Lower lobe of right lung (tissue), 2 donors: Measurements from ENCODE around the gene STK40. TPM values are rescaled to one million over a fixed set of nuclear protein-coding genes. Genes with fewer than 3 reads are reported as not detected.

Experiments
- ATAC-seq, 2 donors: fragments of 200-7000 bp; cut with Tn5 transposase; one replicate each; pipeline ENCODE4 v1.9.1; 2020 to 2022; ENCODE audit warnings: mild to moderate bottlenecking in 2 of 2, moderate library complexity in 2 of 2
- DNase-seq: peaks from one replicate; pipeline ENCODE4 v3.0.0-alpha.2; 2020
- H3K27ac ChIP-seq: fragments of 200-600 bp; one replicate; pipeline ENCODE4 v1.8.0; 2022
- H3K27me3 ChIP-seq: fragments of 200-600 bp; one replicate; pipeline ENCODE4 v1.8.0; 2022; ENCODE audit warnings: low read depth
- H3K36me3 ChIP-seq: fragments of 200-600 bp; one replicate; pipeline ENCODE4 v1.8.0; 2022; ENCODE audit warnings: mild to moderate bottlenecking
- H3K4me1 ChIP-seq: fragments of 200-600 bp; one replicate; pipeline ENCODE4 v1.8.0; 2022
- H3K4me3 ChIP-seq: fragments of 200-600 bp; one replicate; pipeline ENCODE4 v1.8.0; 2022; ENCODE audit warnings: mild to moderate bottlenecking
- H3K9me3 ChIP-seq: fragments of 200-600 bp; one replicate; pipeline ENCODE4 v1.8.0; 2022
- intact Hi-C: fragments of 100-400 bp; cut with DNase I; formaldehyde crosslinking; loops from one replicate; pipeline ENCODE4 v1.11.0; 2022
- total RNA-seq: library from RNA; stranded (reverse); fragmentation: NEBNext Ultra II Directional; extraction: Animal tissue kit (Norgen Biotek cat#: 25700); gene quantifications from one replicate; pipeline ENCODE4 v1.2.1, GENCODE V29; 2021
- TF ChIP-seq, protein P1 (sequence below): fragments of 200-600 bp; IDR thresholded peaks from one replicate; pipeline ENCODE4 v1.8.0; 2022; ENCODE audit warnings: antibody characterized with exemption, mild to moderate bottlenecking
- donor health status: DM: no; HTN: yes; CAD: no; lungs with severe emphysema.

The STK40 gene
- total RNA-seq, 1 donor from 2014 or later = 74.2 TPM

GRCh38 chr1:36397378-36398230 lies 11.9 kb upstream of the STK40 start, which contains the start of gene LSM10:
LSM10 (minus strand) TSS chr1:36397908; CDS start chr1:36394129, 3,779 bp downstream.
- Histone ChIP-seq H3K27ac (peak within 1 kb of the TSS; percentile 96), H3K4me3 (peak within 1 kb of the TSS; percentile 88), H3K36me3 (peaks cover 17% of the 10 kb centered on the region), H3K9me3 (no peaks in the 10 kb centered on the region), H3K27me3 (no peaks in the 10 kb centered on the region), H3K4me1 (peaks cover 32% of the 10 kb centered on the region)
- ATAC-seq (peak; percentile 95 to 98), DNase-seq (peak; percentile 97)
- TF ChIP-seq, protein P1, sequence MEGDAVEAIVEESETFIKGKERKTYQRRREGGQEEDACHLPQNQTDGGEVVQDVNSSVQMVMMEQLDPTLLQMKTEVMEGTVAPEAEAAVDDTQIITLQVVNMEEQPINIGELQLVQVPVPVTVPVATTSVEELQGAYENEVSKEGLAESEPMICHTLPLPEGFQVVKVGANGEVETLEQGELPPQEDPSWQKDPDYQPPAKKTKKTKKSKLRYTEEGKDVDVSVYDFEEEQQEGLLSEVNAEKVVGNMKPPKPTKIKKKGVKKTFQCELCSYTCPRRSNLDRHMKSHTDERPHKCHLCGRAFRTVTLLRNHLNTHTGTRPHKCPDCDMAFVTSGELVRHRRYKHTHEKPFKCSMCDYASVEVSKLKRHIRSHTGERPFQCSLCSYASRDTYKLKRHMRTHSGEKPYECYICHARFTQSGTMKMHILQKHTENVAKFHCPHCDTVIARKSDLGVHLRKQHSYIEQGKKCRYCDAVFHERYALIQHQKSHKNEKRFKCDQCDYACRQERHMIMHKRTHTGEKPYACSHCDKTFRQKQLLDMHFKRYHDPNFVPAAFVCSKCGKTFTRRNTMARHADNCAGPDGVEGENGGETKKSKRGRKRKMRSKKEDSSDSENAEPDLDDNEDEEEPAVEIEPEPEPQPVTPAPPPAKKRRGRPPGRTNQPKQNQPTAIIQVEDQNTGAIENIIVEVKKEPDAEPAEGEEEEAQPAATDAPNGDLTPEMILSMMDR = no peak
- intact Hi-C loops = no loop called here

- intact Hi-C loops = no loop called here
- Histone ChIP-seq H3K9me3 (no peaks in the 10 kb centered on the region), H3K4me3 (peak overlapping the region; percentile 88), H3K27me3 (no peaks in the 10 kb centered on the region), H3K27ac (peak overlapping the region; percentile 96), H3K36me3 (peaks cover 22% of the 10 kb centered on the region), H3K4me1 (peaks cover 30% of the 10 kb centered on the region)
- DNase-seq (no peak), ATAC-seq (peak; percentile 59 to 66)
- TF ChIP-seq, protein P1 = no peak
Observed at GRCh38 chr1:36397083-36397377, 11.3 kb upstream of the STK40 start.

DNA sequence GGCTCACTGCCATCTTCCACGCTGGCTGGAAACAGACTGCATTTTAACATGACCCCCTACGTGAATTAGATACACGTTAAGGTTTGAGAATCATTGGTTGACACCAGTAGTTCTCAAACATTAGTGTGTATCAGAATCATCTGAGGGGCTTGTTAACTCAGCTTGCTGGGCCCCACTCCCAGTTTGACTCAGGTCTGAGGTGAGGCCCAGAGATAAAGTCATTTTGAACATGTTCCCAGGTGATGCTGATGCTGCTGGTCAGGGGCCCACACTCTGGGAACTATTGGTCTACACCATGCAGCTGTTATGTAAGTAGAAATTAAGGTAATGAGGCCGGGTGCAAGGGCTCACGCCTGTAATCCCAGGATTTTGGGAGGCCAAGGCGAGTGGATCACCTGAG lies 10.6 kb upstream of the STK40 start:
- peaks cover 29% of the 10 kb centered on the region for H3K36me3 ChIP-seq
- intact Hi-C loops = no loop called here
- H3K4me1 ChIP-seq = peaks cover 24% of the 10 kb centered on the region
- H3K9me3 ChIP-seq = no peaks in the 10 kb centered on the region
- ATAC-seq (no peak), DNase-seq (no peak)
- H3K27me3 ChIP-seq = no peaks in the 10 kb centered on the region
- TF ChIP-seq, protein P1 = no peak
- peak overlapping the region; percentile 96 for H3K27ac ChIP-seq
- H3K4me3 ChIP-seq = peak overlapping the region; percentile 88

DNA sequence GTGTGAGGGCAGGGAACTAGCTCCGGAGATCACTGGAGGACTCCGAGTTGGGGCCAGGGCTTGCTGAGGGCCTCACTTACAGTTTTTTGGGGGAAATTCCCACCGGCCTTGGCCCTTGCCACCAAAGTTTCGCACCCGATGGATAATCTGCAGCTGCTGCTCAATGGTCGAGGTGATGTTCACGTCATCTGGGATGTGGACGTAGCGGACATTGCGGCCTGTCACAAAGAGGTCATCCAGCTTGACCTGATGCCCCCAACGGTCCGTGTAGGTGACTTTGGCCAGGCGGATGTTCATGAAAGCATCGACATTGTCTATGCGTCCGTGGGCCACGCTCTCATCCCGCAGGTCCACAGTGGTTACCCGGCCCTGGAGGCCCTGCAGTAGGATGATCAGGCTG lies 8.0 kb upstream of the STK40 start:
- H3K27me3 ChIP-seq = no peaks in the 10 kb centered on the region
- no peak overlapping the region for H3K27ac ChIP-seq
- peaks cover 35% of the 10 kb centered on the region for H3K4me1 ChIP-seq
- no peak overlapping the region for H3K4me3 ChIP-seq
- peaks cover 47% of the 10 kb centered on the region for H3K36me3 ChIP-seq
- intact Hi-C loops = no loop called here
- DNase-seq (no peak), ATAC-seq (no peak)
- TF ChIP-seq, protein P1 = no peak
- no peaks in the 10 kb centered on the region for H3K9me3 ChIP-seq

DNA sequence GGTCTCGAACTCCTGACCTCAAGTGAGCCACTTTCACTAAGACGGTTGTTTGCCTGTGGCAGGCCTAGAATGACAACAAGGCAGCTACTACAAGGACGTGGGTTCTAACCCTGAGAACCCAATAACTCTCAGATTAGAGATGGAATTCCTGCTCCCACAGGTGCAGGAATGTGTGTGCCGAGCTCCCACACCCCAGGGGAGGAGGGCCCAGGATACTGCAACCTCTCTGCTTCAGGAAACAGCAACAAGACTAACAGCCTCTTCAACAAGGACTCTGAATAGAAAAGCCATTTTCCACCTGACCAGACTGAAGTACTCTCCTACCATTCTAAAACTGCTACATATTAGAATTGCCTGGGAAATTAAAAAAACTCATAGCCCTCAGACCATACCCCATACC lies 7.1 kb upstream of the STK40 start:
- TF ChIP-seq, protein P1 = no peak
- ATAC-seq (no peak), DNase-seq (no peak)
- Histone ChIP-seq H3K4me1 (peaks cover 35% of the 10 kb centered on the region), H3K36me3 (peaks cover 47% of the 10 kb centered on the region), H3K27ac (no peak overlapping the region), H3K27me3 (no peaks in the 10 kb centered on the region), H3K9me3 (no peaks in the 10 kb centered on the region), H3K4me3 (no peak overlapping the region)
- intact Hi-C loops = no loop called here
